RPMI7951 (cell line): ENCODE measurements around the gene MRPL3. TPM values are rescaled to one million over a fixed set of nuclear protein-coding genes. Genes with fewer than 3 reads are reported as not detected.
"Not testable (repeated sequence)": the region's sequence is repeated elsewhere in the genome, so short reads cannot be mapped to it uniquely, and the experiment has no call there.

Experiments
- DNase-seq: peaks from one replicate; pipeline ENCODE4 v3.0.0-alpha.2; 2012; ENCODE audit warnings: low read depth
- total RNA-seq: library from RNA; depleted of rRNA; stranded (reverse); fragments of >200 nt; shearing (Covaris generic); gene quantifications from 2 replicates; pipeline ENCODE4 v1.2.3, GENCODE V29; 2014

The MRPL3 gene
- total RNA-seq, 1 experiment from 2014 or later, result 195 TPM

- no peak for DNase-seq
Measured at GRCh38 chr3:131494706-131495105, 8.1 kb downstream of the MRPL3 start.

GRCh38 chr3:131491775-131492174 lies 11.0 kb downstream of the MRPL3 start:
- no peak for DNase-seq

DNA sequence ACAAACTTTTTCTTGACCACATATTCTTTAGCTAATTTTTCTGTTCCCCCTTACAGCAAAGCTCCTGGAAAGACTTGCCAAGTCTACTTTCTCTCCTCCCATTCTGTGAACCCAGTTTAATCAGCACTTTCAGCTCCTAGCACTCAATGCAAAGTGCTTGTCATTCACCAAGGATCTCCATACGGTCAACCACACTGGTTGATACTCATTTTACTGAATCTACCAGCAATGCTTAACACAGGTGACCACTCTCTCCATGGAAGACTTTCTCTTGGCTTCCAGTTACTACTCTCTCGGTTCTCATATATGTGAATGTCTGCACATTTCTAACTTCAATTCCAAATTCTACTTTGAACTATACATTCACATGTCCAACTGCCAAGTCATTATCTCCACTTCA lies 11.7 kb downstream of the MRPL3 start:
- DNase-seq, result no peak

- not testable (repeated sequence) for DNase-seq
Measured at GRCh38 chr3:131486545-131486944, 16.2 kb downstream of the MRPL3 start.

- DNase-seq, result no peak
Measured at GRCh38 chr3:131485119-131485518, 17.7 kb downstream of the MRPL3 start.

DNA sequence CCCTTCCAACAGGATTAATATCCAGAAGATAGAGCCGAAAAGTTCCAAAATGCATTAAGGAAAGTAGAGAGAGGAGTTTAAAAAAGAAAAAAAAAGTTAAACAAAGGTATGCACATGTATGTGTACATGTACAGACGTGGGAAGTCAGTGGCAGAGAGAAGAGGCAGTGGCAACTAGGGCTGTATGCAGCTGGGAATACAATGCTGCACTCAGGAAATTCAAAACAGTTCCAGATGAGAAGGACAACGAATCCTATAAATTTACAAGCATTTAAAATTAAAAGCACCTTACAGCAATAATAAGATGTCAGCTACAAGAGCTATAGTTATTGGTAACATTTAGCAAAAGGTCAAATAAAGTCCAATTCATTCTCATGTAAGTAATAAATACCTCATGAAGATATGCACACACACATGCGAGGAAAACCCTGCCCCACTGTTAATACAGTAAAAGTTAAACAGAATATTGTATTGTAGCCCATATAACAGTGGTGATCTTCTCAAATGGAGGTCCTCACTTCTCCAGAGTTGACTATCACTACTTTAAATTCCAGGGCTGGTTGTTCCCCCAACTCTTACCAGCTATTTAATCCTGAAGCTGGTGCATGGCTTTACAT lies 18.2 kb downstream of the MRPL3 start:
- no peak for DNase-seq

GRCh38 chr3:131480116-131480515 lies 22.7 kb downstream of the MRPL3 start:
- no peak for DNase-seq

- no peak for DNase-seq
Measured at GRCh38 chr3:131477813-131478212, 25.0 kb downstream of the MRPL3 start.

DNA sequence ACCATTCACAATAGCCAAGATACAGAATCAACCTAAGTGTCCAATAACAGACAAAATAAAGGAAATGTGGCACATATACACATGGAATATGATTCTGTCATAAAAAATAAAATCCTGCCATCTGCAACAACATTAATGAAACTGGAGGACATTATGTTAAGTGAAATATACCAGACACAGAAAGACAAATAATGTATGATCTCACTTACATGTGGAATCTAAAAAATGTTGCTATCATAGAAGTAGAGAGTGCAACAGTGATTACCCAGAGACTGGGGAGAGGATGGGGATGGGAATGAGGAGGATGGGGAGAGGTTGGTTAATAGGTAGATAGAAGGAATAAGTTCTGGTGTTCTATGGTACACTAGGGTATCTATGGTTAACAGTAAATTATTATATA lies 28.7 kb downstream of the MRPL3 start:
- no peak for DNase-seq

DNA sequence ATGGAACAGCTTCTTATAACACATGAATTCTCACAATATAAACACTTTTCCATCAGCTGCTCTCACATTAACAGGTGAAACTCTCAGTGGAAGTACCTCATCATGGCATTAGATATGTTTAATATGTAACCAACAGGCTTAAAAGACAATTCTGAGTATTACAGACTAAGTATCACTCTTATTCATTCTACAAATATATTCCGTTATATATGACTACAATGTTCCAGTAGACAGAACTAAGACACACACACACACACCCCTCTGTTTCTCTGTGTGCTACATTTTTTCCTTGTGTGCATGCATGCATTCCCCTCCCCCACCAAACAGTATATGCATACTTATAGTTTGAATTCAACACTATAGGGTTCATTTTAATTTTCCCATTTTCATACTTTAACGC lies 32.4 kb downstream of the MRPL3 start:
- no peak for DNase-seq

DNA sequence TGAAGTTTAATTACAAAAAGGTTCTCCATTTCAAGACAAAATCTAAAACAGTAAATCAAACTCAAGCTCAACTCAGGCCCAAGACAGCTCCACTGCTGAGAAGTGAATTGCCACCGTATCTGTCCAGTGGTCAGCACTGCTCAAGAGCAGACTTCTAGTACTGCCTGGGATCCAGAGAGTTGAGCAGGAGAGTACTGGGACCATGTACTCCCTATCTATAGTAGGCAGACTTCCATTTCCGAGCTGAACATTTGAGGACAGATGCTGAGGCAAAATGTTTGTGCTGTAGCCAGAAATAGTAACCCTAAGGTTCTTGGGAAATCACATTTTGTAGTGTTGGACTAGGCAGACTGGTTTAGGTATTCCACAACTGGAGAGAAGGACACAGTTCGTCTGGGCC lies 44.1 kb downstream of the MRPL3 start:
- no peak for DNase-seq

DNA sequence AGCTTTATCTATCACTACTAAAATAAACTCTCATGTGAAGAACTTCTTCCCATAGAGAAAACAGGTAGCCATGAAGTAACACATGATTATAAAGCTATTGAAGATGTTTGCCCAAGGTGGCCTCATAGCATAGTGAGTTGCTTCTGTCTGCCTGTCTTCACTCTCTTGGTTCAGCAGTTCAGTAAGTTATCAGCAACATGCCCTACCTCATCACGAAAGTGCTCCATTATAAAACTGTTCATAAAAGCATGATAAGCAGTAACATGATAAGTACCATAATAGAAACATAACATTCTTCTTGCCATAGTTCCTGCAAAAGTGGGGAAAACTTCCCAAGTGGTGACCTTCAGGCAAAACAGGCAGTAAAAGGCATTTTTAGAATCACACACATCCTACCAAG lies 45.6 kb downstream of the MRPL3 start:
- DNase-seq, result no peak

DNA sequence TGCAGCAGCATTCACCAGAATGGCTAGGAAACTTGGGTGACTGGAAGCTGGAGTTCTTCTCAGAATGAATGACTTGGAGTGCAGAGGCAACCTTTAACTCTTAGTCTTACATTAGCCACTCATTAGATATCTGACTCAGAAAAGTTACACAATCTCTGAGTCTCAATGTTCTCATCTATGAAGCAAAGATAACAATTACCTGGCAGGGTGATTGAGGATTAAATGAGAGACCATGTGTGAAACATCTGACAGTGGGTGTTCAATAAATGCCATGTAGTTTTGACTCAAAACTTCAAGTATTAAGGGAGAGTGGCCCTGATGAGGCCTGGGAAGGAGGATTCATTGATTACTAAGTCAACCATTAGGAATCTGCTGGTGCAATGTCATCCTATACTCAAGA lies 48.3 kb downstream of the MRPL3 start:
- peak; percentile 6 for DNase-seq

- DNase-seq, result no peak
Measured at GRCh38 chr3:131453533-131453932, 49.2 kb downstream of the MRPL3 start.

GRCh38 chr3:131447349-131447748 lies 55.4 kb downstream of the MRPL3 start:
- no peak for DNase-seq

GRCh38 chr3:131444180-131444579 lies 58.6 kb downstream of the MRPL3 start:
- no peak for DNase-seq

DNA sequence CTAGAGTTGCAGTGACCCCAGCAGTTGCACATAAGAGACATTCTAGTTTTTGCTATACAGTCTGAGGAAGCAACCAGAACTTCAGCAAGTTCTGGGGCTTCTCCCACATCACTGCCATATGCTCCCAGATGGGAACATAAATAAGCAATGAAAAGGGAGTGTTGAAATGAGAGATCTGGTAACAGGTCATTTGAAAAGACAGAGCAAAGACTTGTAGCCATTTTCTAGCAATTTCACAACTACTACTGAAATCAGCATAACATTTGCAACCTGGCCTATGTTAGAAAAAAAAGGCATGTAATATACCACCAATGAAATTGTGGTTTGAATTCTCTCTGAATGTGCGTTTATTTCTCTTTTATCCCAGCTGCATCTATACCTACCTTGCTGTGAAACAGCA lies 63.7 kb downstream of the MRPL3 start:
- no peak for DNase-seq

DNA sequence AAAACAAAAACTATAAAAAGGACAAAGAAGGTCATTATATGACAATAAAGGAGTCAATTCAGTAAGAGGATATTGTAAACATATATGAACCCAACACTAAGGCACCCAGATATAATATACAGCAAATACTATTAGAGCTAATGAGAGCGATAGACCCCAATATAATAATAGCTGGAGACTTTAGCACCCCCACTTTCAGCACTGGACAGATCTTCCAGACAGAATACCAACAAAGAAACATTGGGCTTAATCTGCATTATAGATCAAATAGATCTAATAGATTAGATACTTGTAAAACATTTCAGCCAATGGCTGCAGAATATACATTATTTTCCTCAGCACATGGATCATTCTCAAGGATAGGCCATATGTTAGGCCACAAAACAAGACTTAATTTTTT lies 67.8 kb downstream of the MRPL3 start:
- no peak for DNase-seq

GRCh38 chr3:131432441-131432840 lies 70.3 kb downstream of the MRPL3 start:
- DNase-seq, result no peak

DNA sequence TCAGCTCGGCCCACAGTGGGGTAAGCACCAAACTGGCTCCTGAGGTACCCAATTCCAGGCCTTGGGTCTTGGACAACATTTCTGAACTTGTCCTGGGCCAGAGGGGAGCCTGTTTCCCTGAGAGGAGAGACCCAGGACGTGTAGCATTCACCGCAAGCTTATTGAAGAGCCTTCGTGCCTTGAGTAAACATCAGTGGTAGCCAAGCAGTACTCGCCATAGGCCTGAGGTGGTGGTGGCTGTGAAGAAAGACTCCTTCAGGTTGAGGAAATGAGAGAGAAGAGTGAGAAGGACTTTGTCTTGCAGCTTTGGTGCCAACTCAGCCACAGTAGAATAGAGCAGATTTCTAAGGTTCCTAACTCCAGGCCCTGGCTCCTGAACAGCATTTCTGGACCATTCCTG lies 71.0 kb downstream of the MRPL3 start:
- DNase-seq, result no peak

DNA sequence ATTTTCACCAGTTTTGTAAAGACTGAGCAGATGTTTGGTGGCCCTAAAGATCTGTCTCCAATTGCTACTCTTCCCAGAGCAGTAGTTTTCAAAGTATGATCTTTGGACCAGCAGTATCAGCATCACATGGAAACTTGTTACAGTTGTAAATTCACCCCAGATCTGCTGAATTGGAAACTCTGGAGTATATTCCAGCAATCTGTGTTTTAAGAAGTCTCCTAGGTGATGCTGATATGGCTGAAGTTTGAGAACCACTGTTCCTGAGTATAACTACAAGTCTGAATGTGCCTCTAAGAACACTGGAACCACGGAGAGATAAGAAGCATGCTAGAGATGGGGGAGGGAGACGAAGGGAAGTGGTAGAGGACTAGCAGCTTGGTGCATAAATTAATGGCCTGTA lies 75.5 kb downstream of the MRPL3 start:
- no peak for DNase-seq

DNA sequence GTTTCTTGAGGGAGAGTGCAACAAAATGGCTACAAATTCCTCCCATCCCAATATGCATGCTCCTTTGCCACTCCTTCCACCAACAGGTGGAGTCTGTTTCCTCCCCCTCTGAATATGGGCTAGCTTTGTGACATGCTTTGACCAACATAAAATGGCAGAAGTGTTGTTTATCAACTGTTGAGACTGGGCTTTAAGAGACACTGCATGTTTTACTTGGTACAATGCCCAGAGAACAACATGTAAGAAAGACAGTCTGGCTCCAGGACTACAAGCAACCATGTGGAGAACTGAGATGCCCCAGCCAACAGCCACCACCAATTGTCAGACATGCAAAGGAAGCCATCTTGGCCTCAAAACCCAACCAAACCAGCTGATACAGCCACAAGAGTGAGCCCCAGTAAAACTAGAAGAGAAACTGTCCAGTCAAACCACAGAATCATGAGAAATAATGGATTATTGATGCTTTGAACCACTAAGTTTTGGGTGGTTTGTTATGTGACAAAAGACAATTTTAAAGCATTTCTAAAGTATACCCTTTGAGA lies 80.7 kb downstream of the MRPL3 start:
- no peak for DNase-seq

DNA sequence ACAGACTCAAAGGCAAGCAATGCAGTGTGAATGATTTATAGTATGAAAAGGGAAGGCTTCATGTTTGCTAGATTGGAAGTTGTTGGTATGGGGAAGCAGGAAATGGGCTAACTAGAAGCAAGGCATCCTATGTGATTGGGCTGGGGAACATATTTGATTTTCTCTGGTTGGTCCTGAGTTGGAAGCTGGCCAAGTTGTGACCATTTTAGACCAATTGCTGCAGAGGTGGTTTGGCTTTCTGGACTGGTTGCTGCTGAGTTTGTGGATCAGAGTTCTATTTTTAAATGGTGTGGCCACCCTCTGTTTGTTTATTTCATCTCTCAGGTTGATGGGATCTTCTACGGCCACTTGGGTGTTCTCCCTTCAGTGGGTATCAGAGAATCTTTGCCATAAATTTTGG lies 81.5 kb downstream of the MRPL3 start:
- DNase-seq, result no peak

DNA sequence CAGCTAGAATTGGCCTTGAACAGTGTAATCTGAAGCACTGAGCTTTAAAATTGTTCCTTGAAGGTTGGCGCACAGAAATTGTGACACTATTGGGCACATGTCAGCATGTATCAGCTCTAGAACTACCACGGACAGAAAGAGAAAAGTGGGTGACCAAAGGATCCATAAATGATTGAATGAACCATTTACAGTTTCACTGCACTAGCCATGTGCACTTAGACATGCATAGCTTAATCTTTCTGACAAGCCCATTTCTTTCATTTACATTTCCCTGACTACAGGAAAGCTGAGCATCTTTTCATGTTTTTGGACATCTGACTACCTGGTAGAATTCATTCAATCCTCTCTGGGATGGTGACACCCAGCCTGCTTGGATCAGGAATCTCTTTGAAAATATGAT lies 85.0 kb downstream of the MRPL3 start:
- no peak for DNase-seq
